Measurements from ENCODE around the gene CCR9.

The CCR9 gene

DNA sequence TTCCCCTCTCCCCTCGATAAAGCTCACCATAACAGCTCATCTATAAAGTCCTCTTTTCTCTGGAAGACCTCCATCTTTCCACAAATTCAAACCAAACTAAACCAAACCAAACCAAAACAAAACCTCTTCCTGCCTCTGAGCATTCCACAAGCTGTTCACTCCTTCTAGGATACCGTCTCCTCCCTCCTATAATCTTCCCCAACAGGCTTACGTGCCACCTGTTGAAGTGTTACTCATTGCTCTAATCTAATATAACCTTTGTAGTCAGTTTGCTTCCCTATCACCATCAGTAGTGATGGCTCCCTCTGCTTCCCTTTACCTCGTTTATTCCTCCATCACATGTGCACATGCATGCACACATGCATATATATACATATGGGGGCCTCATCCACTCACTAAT, 12.7 kb upstream of the CCR9 start:
- no peak for DNase-seq

DNA sequence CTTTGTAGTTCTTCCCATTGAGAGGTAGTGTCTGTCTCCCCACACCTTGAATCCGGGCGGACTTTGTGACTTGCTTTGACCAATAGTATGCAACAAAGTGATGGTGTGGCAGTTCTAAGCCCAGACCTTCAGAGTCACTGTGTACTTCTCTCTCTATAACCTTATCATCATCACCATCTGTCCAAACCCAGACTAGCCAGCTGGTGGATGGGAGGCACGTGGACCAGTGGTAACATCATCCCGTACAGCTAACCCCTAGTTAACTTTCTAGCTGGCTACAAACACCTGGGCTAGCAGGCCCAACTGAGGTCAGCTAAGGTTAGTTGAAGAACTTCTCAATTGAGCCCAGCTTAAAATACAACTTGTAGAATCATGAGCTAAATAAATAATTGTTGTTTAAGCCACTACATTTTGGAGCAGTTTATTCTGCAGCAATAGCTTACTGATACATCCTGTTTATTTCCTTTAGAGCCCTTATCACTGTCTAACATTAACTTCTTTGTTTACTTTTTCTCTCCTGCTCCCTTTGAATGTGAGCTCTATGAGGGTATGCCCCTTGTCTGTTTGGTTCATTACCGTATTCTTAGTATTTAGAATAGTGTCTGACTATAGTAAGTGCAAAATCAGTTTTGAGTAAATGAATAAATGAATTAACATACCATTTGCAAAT, 11.5 kb upstream of the CCR9 start:
- DNase-seq = peak; percentile 15

DNA sequence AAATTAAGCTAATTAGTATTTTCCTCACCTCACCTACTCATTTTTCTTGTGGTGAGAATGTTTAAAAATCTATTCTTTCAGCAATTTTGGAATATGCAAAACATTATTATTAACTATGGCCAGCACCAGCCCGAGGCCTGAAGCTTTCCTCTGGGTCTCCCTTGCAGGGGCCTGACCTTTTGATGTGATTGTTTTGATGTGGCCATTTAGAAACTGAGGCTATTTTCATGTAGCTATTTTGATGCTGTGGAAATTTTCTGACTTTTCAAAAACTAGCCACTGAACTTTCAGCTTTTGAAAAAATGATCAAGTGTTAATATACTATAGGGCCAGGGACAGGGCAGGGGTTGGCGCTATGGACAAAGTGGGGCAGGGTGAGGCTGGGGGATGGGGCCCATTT, 8.2 kb upstream of the CCR9 start:
- no peak for DNase-seq

DNA sequence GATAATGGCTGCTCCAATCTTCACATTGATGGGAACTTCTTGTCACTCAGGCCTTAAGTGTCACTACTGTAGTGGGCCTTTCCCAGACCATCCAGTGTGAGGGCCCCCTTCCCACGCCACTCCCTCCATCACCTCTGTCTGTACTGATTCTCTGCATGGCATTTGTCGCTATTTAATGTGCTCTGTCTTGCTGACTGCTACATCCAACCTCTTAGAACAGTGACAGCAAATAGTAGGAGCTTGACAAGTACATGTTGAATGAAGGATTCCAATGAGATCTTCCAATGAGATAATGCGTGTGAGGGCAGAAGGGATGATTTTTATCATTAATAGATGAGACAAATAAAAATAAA, 5.6 kb upstream of the CCR9 start:
- no peak for DNase-seq

DNA sequence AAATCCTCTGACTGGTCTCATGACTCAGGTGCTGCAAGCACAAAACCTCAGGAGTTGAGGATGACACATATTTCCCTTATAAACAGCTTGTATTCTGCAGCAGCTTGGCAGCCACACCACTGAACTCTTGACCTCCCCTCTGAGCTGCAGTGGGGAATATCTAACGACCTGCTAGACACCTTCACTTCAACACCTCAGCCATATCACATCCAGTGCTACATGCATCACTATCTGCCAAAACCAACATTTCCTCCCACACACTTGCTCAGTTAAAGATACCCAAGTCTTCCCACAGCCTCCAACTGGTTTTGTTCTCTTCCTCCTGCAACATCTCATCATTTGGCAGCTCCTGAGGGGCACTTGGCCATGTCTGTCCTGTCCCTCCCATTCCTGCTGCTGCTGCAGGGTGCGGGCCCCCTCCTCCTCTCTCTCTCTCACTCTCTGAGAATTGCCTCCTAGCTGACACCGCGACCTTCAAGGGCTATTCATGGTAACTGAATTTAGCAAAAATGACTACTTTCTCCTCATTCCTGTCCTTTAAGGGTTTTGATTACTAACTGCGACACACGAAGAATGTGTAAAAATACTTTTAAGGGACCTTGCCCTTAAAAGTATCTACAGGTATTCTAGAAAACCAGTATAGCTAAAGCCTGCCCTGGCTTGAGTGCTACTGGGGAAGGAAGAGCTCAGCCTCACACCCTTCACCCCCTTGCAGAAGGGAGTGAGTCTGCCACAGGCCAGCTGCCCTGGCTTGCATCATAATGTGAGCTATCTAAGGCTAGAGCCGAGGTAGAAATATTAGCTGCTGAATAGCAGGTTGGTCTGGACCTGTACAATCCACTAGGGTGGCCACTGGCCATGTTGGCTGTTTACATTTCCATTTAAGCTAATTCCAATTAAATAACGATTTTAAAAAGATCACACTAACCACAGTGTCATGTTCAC, 5.0 kb upstream of the CCR9 start:
- DNase-seq = peak; percentile 8

DNA sequence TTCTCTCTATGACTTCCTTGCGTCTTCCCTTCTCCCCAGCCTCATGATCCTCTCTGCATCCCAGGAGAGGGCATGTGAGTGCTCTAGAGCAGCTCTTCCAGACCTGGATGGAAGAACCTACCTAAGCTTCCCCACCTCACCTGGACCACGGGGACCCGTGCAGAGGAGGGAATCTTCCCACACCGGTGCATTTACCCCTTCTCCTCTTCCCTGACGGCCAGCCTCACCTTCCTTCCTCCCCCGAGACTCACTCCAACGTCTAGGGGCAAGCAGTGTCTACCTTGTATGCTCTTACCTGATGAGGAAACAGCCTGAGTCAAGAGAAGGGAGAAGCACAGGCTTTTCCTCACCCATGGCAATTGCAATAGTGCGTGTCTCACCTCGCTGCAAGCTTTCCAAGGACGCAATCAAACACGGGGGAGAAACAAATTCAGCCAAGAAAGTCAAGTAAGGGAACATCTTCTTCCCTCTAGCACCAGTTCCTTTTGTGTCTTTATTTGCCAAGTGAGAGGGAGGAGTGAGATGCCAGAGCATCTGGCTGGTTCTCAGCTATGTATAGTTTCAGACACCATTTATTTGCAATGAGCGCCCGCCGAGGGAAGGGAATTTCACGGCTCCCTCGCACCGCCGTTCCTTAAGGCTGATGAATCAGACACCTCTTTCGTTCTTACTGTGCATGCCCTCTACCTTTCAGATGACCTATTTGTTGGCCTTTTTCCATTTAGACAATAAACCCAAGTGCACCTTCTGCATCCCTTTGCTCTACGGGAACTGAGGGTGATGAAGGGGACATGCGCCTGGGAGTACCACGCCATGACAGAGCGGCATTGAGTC, 1.8 kb upstream of the CCR9 start:
- DNase-seq = no peak

DNA sequence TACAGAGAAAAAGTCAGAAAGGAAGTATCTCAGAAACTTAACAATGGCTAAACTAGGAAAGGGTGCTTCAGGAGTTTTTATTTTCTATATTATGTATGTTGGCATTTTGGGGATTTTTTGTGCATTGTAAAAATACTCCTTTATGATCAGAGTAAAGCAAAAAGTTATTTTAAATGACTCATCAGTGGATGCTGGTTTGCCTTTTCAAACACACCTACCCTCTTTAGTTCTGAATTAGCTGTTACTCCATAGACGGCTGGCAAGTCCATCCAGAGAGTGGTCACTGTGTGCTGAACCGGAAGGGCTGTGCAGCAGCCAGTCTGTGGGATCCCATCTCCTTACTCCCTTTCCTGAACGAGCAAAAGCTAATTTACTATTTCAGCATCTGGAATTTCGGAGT, 942 bp downstream of the CCR9 start:
- no peak for DNase-seq

DNA sequence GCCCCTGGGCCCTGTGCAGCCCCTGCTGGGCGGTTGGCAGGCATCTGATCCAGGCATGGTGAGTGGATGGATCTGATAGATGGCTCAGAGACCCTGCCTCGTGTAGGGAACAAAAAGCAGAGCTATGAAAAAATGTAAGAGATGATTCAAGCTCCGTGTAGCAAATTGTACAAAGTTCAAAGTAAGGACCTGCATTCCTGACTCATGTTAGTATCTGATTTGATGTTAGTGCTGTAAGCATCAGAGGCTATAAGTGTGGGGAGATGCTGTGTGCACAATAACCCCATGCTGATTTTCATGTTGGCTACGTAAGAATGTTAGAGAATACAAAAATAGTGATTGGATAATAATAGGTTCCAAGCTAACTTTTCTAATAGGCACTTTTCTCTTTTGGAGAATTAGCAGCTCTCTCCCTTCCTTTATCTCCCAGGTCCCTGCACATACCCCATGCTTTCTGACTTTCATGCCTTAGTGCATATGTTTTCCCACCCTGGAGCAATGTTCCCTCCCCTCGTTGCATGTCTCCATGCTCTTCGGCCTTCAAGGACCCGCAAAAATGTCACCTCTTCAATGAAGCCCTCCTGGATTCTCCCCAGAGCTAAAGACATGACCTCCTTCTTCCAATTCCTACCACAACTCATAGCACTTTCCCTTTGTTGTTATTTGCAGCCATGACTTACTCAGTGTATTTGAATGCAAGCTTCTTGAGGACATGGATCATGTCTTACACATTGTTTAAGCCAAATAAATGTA, 1.6 kb downstream of the CCR9 start:
- no peak for DNase-seq

DNA sequence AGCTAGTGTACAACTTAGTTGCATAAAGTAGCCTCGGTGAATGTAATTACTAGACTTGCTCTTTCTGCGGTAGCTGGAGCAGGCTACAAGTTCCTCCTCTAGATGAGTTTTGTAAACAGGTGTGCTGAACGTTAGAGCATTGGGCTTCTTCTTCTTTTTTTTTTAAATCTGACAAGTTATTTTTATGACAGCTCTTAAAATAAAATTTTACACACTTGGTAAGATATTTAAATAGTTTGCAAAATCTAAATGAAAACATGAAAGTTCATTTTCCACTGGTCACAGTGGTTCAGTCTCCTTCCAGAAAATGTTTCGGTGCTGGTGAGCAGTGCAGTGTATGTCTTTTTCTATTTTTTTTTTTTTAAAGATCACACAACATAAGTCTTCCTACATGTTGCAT, 3.0 kb downstream of the CCR9 start:
- DNase-seq = no peak

DNA sequence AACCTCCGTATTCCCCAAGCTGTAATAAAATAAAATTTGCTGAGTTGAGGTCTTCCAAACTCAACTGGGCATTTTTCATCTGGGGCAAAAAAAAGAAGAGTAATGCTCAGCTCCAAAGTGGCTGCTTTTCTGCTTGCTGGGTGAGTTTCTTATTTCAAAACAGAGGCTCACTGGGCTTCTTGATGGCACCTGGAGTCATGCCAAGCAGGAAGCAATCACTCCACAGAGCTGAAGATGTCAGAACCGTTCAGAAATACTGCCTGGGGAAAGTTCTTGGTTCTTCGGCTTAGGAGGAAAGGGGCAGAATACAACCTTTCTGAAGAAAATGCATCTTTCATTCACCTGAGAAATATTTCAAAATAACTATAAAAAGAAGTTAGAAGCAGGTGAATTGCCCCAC, 4.1 kb downstream of the CCR9 start:
- peak; percentile 29 for DNase-seq

DNA sequence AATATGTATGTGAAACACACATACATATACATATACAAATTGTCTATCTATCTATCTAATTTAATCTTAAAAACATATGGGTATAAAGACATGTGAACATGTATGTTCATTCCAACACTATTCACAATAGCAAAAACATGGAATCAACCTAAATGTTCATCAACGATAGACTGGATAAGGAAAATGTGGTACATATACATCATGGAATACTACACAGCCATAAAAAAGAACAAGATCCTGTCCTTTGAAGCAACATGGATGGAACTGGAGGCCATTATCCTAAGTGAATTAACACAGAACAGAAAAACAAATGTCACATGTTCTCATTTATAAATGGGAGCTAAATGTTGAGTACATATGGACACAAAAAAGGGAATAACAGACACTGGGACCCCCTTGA, 5.8 kb downstream of the CCR9 start:
- no peak for DNase-seq

DNA sequence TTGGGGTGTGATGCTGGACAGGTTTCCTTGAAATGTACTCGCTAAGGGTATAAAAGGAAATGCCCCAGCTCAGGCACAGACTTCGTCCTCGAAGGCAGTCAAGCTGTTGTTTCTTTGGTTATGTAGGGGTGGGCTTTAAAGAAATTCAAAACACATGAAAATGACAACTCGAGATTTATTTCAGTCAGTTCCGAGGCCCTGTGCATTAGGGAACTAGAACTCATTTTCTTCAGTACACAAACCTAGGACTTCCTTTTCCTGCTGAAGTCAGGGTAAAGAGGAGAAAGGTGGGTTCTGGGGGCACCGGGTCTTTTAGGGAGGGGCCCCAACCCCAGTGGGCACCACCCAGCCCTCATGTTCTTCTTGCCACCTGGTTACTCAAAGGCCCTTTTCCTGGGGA, 7.7 kb downstream of the CCR9 start:
- DNase-seq = no peak

DNA sequence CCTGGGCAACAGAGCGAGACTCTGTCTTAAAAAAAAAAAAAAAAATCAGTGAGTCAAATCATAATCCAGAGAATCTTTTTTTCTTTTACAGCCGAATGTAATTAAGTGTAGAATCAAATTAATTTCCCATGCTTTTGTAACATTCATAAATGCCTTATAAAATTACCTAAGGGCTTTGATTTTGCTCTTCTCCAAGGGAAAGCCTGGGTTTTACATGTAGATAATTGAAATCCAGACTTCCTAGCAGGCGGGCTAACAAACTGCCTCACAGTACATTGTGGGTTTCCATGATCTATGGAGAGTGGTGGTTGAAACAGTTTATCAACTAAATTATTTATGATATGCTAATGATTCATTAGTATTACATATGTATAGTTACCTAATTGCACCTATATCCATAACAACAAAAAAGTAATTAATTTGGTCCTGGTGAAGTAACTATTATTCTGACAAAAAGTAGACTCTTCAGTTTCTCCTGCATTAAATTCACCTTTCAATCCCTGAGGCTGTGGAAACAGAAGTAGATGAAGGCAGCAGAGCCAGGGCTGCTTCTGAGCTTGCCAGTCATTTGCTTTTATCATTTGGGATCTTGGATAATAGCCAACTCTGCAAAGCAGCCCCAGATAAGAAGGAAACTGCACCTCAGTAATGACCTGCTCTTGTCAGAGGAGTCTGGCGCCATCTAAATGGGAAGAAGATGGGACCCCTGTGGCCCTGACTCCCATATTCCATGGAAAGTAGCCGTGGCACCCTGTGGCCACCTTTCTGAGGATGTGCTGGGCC, 9.5 kb downstream of the CCR9 start:
- no peak for DNase-seq

DNA sequence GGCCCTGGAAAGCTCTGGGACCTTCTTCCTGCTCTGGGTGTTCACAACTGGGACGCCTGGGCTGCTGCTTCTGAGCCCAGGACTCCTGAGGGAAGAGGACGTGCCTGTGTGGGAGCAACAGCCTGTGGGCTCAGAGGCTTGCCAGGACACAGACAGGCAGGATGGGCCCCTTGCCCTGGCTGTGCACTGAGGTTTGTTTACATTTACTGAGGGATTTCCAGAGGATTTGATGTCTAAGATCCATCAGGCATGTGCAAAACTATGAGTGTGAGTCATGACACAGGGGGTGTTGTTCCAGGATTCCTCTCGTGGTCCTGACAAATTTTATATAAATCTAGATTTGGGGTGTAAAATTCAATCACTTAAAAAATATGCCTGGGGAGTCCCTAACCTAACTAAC, 10.6 kb downstream of the CCR9 start:
- DNase-seq = no peak

DNA sequence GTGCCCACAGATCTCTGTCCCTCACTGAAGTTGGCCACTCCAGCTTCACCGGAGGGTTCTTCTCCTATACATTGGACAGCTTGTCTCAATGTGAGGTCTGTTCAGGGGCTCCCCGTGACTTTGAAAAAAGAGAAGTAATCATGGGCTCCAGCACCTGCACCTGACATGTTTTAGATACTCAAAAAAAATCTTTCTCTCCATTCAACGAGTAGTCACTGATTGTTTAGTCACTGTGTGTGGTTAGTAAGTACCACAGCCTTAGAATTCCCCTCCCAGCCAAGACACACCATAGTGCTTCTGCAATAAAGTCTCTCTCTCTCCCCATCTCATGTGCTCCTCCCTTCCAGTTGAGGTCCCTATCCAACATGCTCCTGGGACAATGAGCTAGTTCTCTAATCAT, 18.6 kb downstream of the CCR9 start:
- DNase-seq = no peak

DNA sequence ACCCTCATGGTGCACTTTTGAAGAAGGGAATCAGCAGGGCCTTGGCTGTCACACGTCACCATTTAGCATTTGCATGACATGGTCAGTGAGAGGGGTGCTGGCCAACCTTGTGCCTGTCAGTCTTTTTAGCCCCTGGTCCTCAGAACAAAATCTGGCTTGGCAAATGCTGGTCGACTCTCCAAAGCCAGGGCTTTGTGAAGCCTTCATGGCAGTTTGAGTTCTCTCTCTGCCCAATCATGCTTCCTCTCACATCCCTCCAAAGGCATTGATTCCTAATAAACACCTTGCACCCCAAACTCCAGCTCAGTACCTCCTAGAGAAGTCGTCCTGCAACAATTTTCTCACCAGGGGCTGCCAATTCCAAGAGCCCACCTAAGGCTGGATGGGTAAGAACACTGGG, 19.4 kb downstream of the CCR9 start:
- no peak for DNase-seq

DNA sequence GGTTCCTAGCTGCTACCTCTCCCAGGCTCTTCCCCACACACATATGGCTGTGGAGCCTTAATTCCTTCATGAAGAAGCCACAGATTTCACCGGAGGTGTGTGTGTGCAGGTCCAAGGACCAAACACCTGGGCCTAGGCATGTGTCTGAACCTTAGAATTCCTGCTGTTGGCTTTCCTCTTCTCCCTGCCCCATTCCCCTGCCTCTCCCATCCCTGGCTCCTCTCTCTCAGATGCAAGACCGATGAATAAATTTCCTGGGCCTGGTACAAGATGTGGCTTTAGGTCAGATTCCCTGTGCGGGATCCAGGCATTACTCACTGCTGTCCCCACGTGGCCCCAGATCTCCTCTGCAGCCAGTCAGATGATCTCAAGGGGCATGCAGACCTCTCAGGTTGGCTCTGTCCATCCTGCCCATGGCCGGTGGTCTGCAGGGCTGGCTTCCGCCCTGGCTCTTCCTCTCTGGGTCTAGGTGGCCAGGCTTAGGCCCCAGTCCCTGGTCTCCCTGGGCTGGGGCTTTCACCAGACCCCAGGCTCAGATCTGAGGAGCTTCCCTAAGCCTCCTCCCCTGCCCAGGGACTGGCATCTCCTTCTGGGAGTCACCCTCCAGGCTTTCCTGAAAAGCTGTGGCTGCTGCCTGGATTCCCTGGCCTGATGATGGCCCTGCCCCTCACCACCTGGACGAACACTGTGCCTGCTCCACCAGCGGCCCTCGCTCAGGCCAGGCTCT, 20.5 kb downstream of the CCR9 start:
- DNase-seq = no peak

DNA sequence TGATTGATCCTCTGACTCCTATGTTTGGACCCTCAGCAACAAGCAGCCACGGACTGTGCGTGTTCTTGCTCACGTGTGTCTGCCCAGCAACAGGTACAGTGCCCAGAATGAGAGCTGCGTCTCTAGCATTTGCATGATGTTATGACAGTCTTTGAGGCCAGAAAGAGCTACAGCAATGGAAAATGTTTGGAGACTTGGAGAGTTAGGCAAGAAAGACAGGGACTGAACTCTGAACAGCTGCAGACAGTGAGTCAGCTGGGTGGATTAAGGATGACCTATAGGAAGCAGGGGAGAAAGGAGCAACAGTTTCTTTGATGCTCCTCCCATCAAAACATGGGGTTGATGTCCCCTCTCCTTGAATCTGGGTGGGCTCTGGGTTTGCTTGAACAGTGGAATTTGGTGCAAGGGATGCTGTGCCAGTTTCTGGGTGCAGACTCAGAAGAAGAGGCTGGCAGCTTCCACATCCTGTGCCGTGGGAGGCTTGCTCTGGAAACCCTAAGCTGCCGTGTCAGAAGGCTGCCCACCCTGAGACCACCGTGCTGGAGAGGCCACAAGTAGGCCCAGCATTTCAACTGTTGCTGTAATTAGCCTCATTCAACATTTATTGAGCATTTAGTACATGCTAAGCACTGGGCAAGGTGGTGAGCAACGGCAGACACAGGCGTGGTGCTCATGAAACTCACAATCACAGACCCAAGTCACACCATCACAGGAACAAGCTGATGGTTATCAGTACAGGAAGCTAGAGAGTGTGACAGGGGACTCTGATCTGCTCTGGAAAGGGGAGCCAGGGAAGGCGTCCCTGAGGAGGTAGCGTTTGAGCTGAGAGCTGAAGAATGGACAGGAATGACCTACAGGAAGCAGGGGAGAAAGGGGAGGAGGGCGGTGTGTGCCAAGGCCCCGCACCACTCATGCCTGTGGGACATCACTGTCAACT, 21.7 kb downstream of the CCR9 start:
- DNase-seq = no peak

DNA sequence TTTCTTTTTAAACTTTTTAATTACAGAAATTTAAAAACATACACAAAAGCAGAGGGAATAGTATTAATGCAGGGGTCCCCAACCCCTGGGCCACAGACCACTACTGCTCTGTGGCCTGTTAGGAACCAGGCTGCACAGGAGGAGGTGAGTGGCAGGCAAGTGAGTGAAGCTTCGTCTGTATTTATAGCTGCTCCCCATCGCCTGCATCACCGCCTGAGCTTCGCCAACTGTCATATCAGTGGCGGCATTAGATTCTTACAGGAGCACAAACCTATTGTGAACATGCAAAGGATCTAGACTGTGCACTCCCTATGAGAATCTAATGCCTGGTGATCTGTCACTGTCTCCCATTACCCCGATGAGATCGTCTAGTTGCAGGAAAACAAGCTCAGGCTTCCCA, 22.4 kb downstream of the CCR9 start:
- no peak for DNase-seq

DNA sequence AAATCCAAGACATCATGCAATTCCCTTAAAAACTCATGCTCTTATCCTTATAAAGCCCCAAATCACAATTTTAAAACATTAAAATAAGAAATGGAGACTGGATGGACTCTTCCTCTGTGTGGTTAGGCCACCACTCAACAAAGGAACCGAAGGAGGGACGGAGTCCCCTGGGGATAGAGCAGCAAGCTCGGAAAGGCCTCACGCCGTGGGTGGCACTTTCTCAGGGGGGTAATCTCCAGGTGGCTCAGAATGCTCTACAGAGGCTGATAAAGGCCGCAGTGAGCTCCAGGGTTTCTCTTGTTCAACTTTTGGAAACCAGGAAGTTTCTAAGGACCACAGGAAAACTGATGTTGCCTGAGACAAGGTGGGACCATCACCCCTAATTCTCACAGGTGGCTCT, 23.2 kb downstream of the CCR9 start:
- no peak for DNase-seq
